Keratinocyte (primary cell): Measurements from ENCODE around the gene DNAJC5G.

Source experiments
- EZH2 ChIP-seq: IDR thresholded peaks from one replicate; pipeline ENCODE4 v1.6.1; 2012; ENCODE audit warnings: inconsistent platforms, mild to moderate bottlenecking, low read length, moderate library complexity
- TF ChIP-seq, protein P1 (sequence below), 3 experiments: IDR thresholded peaks in 1 of 3; conservative IDR thresholded peaks in 1 of 3; optimal IDR thresholded peaks in 1 of 3; 2 replicates in 2 of 3; 3 replicates in 1 of 3; pipeline versions ENCODE3 to v1.5.1; 2011; ENCODE audit warnings: low read length in 3 of 3, mild to moderate bottlenecking in 3 of 3, moderate library complexity in 2 of 3, control low read depth in 1 of 3, inconsistent platforms in 1 of 3; ENCODE audit not compliant: insufficient read depth in 2 of 3; ENCODE audit errors: extremely low read depth in 1 of 3

DNA sequence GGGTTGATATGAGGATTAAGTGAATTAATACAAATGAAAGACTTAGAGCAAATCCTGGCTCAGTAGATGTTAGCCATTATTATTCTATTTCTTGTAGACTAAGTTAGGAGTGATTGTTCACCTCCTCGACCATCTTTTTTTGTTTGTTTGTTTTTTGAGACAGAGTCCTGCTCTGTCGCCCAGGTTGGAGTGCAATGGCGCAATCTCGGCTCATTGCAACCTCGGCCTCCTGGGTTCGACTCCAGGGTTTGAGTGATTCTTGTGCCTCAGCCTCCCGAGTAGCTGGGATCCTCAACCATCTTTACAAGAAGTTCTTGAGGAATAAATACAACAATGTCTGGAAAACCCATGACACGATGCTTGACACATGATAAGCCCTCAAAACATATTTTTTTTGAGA lies 19.7 kb downstream of the DNAJC5G start:
- TF ChIP-seq EZH2 = no peak
- TF ChIP-seq, protein P1, sequence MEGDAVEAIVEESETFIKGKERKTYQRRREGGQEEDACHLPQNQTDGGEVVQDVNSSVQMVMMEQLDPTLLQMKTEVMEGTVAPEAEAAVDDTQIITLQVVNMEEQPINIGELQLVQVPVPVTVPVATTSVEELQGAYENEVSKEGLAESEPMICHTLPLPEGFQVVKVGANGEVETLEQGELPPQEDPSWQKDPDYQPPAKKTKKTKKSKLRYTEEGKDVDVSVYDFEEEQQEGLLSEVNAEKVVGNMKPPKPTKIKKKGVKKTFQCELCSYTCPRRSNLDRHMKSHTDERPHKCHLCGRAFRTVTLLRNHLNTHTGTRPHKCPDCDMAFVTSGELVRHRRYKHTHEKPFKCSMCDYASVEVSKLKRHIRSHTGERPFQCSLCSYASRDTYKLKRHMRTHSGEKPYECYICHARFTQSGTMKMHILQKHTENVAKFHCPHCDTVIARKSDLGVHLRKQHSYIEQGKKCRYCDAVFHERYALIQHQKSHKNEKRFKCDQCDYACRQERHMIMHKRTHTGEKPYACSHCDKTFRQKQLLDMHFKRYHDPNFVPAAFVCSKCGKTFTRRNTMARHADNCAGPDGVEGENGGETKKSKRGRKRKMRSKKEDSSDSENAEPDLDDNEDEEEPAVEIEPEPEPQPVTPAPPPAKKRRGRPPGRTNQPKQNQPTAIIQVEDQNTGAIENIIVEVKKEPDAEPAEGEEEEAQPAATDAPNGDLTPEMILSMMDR (optimal IDR thresholded peaks at IDR 0.05 in 1 of 3, IDR thresholded peaks at IDR 0.05 in 1 of 3, conservative IDR thresholded peaks at IDR 0.05 in 1 of 3; ENCODE audit: extremely low read depth in 1 of 3, insufficient read depth in 2 of 3, low read length in 3 of 3) = no peak
